IMR-90 (cell line): ENCODE measurements around the gene CCL2.

Source experiments
- BHLHE40 ChIP-seq: fragments of 150-350 bp; IDR thresholded peaks from 2 replicates; pipeline ENCODE4 v1.6.1; 2016; ENCODE audit warnings: mild to moderate bottlenecking, low read depth, low read length
- CEBPB ChIP-seq: IDR thresholded peaks from 2 replicates; pipeline ENCODE4 v1.6.1; 2012; ENCODE audit warnings: low read depth, low read length, improper control_type of control experiment
- CTCF ChIP-seq: conservative IDR thresholded peaks from 2 replicates; pipeline ENCODE4 v1.5.1; 2012; ENCODE audit warnings: mild to moderate bottlenecking, low read depth, low read length, improper control_type of control experiment
- POLR2A ChIP-seq: IDR thresholded peaks from 2 replicates; pipeline ENCODE4 v1.6.1; 2012; ENCODE audit warnings: mild to moderate bottlenecking, low read depth, low read length
- RAD21 ChIP-seq: IDR thresholded peaks from 2 replicates; pipeline ENCODE4 v1.6.1; 2012; ENCODE audit warnings: low read length, improper control_type of control experiment
- RCOR1 ChIP-seq: IDR thresholded peaks from 2 replicates; pipeline ENCODE4 v1.6.1; 2012; ENCODE audit warnings: mild to moderate bottlenecking, low read length, improper control_type of control experiment; ENCODE audit not compliant: insufficient replicate concordance
- USF2 ChIP-seq: fragments of 150-350 bp; IDR thresholded peaks from 2 replicates; pipeline ENCODE4 v1.6.1; 2017; ENCODE audit warnings: mild to moderate bottlenecking, antibody characterized with exemption, low read length, low read depth
- TF ChIP-seq, protein P1 (sequence below): fragments of 150-350 bp; IDR thresholded peaks from 2 replicates; pipeline ENCODE4 v1.6.1; 2016; ENCODE audit warnings: low read depth, mild to moderate bottlenecking, low read length, moderate library complexity, borderline replicate concordance

DNA sequence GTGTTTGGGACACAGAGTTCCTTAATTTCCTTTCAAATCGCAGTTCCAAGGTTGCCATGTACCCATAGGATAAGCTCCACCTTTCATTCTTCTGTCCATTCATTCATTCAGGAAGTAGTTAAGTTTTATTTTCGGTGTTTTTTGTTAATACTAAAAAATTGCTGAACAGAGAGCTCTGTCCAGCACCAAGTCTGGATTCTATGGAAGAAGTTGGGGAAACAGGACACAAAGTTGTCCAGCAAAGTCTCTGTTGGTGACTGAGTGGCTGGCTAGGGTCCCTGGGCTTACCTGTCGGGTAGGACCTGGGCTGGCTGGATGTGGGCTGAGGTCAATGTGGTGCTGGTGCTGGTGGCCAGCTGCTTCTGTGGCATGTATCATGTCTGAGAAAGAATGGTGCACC lies 17.6 kb upstream of the CCL2 start:
- TF ChIP-seq POLR2A (no peak), CTCF (no peak), RCOR1 (no peak), USF2 (no peak), CEBPB (no peak), BHLHE40 (no peak), RAD21 (no peak)
- TF ChIP-seq, protein P1, sequence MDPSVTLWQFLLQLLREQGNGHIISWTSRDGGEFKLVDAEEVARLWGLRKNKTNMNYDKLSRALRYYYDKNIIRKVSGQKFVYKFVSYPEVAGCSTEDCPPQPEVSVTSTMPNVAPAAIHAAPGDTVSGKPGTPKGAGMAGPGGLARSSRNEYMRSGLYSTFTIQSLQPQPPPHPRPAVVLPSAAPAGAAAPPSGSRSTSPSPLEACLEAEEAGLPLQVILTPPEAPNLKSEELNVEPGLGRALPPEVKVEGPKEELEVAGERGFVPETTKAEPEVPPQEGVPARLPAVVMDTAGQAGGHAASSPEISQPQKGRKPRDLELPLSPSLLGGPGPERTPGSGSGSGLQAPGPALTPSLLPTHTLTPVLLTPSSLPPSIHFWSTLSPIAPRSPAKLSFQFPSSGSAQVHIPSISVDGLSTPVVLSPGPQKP = no peak
